ENCODE results near the gene ANKRD23.

Gene ANKRD23

GRCh38 chr2:96861074-96861473 is 17.3 kb upstream of the ANKRD23 start:
- DNase-seq: no peak

- DNase-seq: no peak
Observed at GRCh38 chr2:96860065-96861029, 16.5 kb upstream of the ANKRD23 start.

GRCh38 chr2:96859681-96860064 is 15.9 kb upstream of the ANKRD23 start:
- DNase-seq: no peak

- DNase-seq: no peak
Observed at GRCh38 chr2:96859099-96859649, 15.4 kb upstream of the ANKRD23 start.

- DNase-seq: peak; percentile 91
Observed at GRCh38 chr2:96857667-96858372, 14.0 kb upstream of the ANKRD23 start, which contains the start of gene ANKRD39. Gene ANKRD39 (minus strand): TSS chr2:96858016. CDS start chr2:96857987, 29 bp downstream.

GRCh38 chr2:96856776-96857666 is 13.2 kb upstream of the ANKRD23 start:
- no peak for DNase-seq

GRCh38 chr2:96853321-96853720 is 9.5 kb upstream of the ANKRD23 start:
- no peak for DNase-seq

- no peak for DNase-seq
Observed at GRCh38 chr2:96852667-96853066, 8.8 kb upstream of the ANKRD23 start.

GRCh38 chr2:96848264-96848663 is 4.4 kb upstream of the ANKRD23 start:
- DNase-seq: no peak

GRCh38 chr2:96847586-96847985 is 3.8 kb upstream of the ANKRD23 start:
- DNase-seq: no peak

- DNase-seq: no peak
Observed at GRCh38 chr2:96846825-96847224, 3.0 kb upstream of the ANKRD23 start.

- no peak for DNase-seq
Observed at GRCh38 chr2:96844405-96844808, 586 bp upstream of the ANKRD23 start.

- no peak for DNase-seq
Observed at GRCh38 chr2:96842600-96842999, 1.2 kb downstream of the ANKRD23 start.

- DNase-seq: no peak
Observed at GRCh38 chr2:96841701-96842495, 1.9 kb downstream of the ANKRD23 start.

GRCh38 chr2:96839875-96840850 is 3.7 kb downstream of the ANKRD23 start:
- DNase-seq: no peak

- DNase-seq: no peak
Observed at GRCh38 chr2:96839293-96839874, 4.4 kb downstream of the ANKRD23 start.

GRCh38 chr2:96838345-96839292 is 5.2 kb downstream of the ANKRD23 start:
- no peak for DNase-seq

- no peak for DNase-seq
Observed at GRCh38 chr2:96837575-96837974, 6.2 kb downstream of the ANKRD23 start.

GRCh38 chr2:96835830-96836229 is 8.0 kb downstream of the ANKRD23 start:
- DNase-seq: no peak
